B cell (primary cell): ENCODE data around the gene CACNB2. TPM values are rescaled to one million over a fixed set of nuclear protein-coding genes. Genes with fewer than 3 reads are reported as not detected.
"Not testable (repeated sequence)": the region's sequence is repeated elsewhere in the genome, so short reads cannot be mapped to it uniquely, and the experiment has no call there.

Experiments
- ATAC-seq: fragments of 200-7000 bp; cut with Tn5 transposase; one replicate; pipeline ENCODE4 v1.10.0; 2021; ENCODE audit warnings: low read depth, mild to moderate bottlenecking, moderate number of reproducible peaks, moderate library complexity
- CTCF ChIA-PET: fragments of 350-600 bp; sonication (Branson Sonifier 250); formaldehyde crosslinking; loops from one replicate; lab custom pipeline; 2021; ENCODE audit warnings: antibody characterized with exemption, inconsistent platforms; lab: Charles Lee
- POLR2A ChIA-PET: fragments of 350-600 bp; sonication (Branson Sonifier 250); formaldehyde crosslinking; loops from one replicate; lab custom pipeline; 2021; ENCODE audit warnings: antibody characterized with exemption; lab: Charles Lee
- DNase-seq: peaks from one replicate; pipeline ENCODE4 v3.0.0; 2013
- H2AFZ ChIP-seq: 2 replicates; pipeline ENCODE4 v1.6.1; 2012; ENCODE audit warnings: mild to moderate bottlenecking, low read depth, low read length; ENCODE audit not compliant: insufficient read depth, poor library complexity, severe bottlenecking
- H3K27ac ChIP-seq, 2 donors: 1 replicate in 1 of 2; 2 replicates in 1 of 2; pipeline ENCODE4 v1.5.1; 2012 to 2013; ENCODE audit warnings: low read length in 2 of 2, mild to moderate bottlenecking in 2 of 2, moderate library complexity in 1 of 2
- H3K27me3 ChIP-seq, 4 experiments: fragments of 200-600 bp in 1 of 4; sonication (generic) in 1 of 4; replicated peaks in 1 of 4; 1 replicate in 2 of 4; 2 replicates in 2 of 4; pipeline versions ENCODE4 v1.6.1 to v1.7.0; 2013 to 2016; ENCODE audit warnings: low read length in 3 of 4, mild to moderate bottlenecking in 2 of 4, mixed read lengths in 1 of 4, moderate library complexity in 1 of 4; ENCODE audit not compliant: insufficient read depth in 4 of 4, control insufficient read depth in 3 of 4; ENCODE audit errors: control extremely low read depth in 1 of 4
- H3K36me3 ChIP-seq, 2 experiments: replicated peaks in 1 of 2; 1 replicate in 1 of 2; 2 replicates in 1 of 2; pipeline versions ENCODE4 v1.6.1 to v1.7.1; 2013; ENCODE audit warnings: low read length in 1 of 2; ENCODE audit not compliant: insufficient read depth in 2 of 2, control insufficient read depth in 1 of 2; ENCODE audit errors: control extremely low read depth in 1 of 2, extremely low read depth in 1 of 2
- H3K4me1 ChIP-seq, 2 donors: fragments of 200-600 bp in 1 of 2; sonication (generic) in 1 of 2; 1 replicate in 1 of 2; 2 replicates in 1 of 2; pipeline versions ENCODE4 v1.5.1 to v1.6.1; 2013 to 2017; ENCODE audit warnings: low read length in 2 of 2; ENCODE audit not compliant: control insufficient read depth in 2 of 2, insufficient read depth in 2 of 2
- H3K4me2 ChIP-seq: replicated peaks from 2 replicates; pipeline ENCODE3; 2012; ENCODE audit warnings: mild to moderate bottlenecking, low read depth, low read length; ENCODE audit not compliant: poor library complexity, severe bottlenecking
- H3K4me3 ChIP-seq, 5 experiments: fragments of 200-600 bp in 1 of 5; sonication (generic) in 1 of 5; 1 replicate in 3 of 5; 2 replicates in 2 of 5; pipeline versions ENCODE4 v1.5.1 to v1.7.0; 2011 to 2016; ENCODE audit warnings: low read length in 4 of 5, mild to moderate bottlenecking in 4 of 5, low read depth in 2 of 5, control low read depth in 1 of 5, moderate library complexity in 1 of 5; ENCODE audit not compliant: insufficient read depth in 1 of 5; ENCODE audit errors: control extremely low read depth in 1 of 5, extremely low read depth in 1 of 5
- H3K79me2 ChIP-seq: fragments of 200-600 bp; sonication (generic); one replicate; pipeline ENCODE4 v1.6.0; 2016; ENCODE audit warnings: low read length; ENCODE audit not compliant: control insufficient read depth, insufficient read depth
- H3K9ac ChIP-seq: fragments of 200-600 bp; sonication (generic); 2 replicates; pipeline ENCODE4 v1.6.1; 2017; ENCODE audit warnings: mild to moderate bottlenecking, low read length, moderate library complexity
- H3K9me3 ChIP-seq, 3 donors: one replicate each; pipeline versions ENCODE4 v1.6.1 to v1.7.1; 2013; ENCODE audit warnings: low read length in 2 of 3; ENCODE audit not compliant: control insufficient read depth in 2 of 3, insufficient read depth in 1 of 3; ENCODE audit errors: control extremely low read depth in 1 of 3
- H4K20me1 ChIP-seq: 2 replicates; pipeline ENCODE4 v1.6.0; 2012; ENCODE audit warnings: mild to moderate bottlenecking, low read length; ENCODE audit not compliant: insufficient read depth, control insufficient read depth, poor library complexity, severe bottlenecking
- H3K27ac Mint-ChIP-seq: one replicate; pipeline ENCODE4 v1.8.0; 2021; ENCODE audit warnings: mixed read lengths
- H3K27me3 Mint-ChIP-seq: one replicate; pipeline ENCODE4 v1.8.0; 2021; ENCODE audit warnings: mixed read lengths
- H3K4me1 Mint-ChIP-seq: one replicate; pipeline ENCODE4 v1.8.0; 2021; ENCODE audit warnings: mixed read lengths
- H3K4me3 Mint-ChIP-seq: one replicate; pipeline ENCODE4 v1.8.0; 2021; ENCODE audit warnings: mixed read lengths
- H3K9me3 Mint-ChIP-seq: one replicate; pipeline ENCODE4 v1.8.0; 2022; ENCODE audit warnings: mixed read lengths; ENCODE audit not compliant: insufficient read depth
- EZH2 ChIP-seq: IDR thresholded peaks from 2 replicates; pipeline ENCODE4 v1.6.1; 2012; ENCODE audit warnings: borderline replicate concordance, low read depth, mild to moderate bottlenecking, moderate library complexity, low read length; ENCODE audit not compliant: insufficient read depth, poor library complexity, severe bottlenecking
- WGBS: methylation state at CpG from one replicate; pipeline ENCODE4 v1.1.5; 2013; ENCODE audit warnings: missing lambda C conversion rate; ENCODE audit not compliant: insufficient coverage; 5-methylcytosine and 5-hydroxymethylcytosine counted together
- intact Hi-C: fragments of 100-400 bp; cut with micrococcal nuclease; formaldehyde crosslinking; loops from one replicate; pipeline ENCODE4 v1.10.0; 2022
- polyA plus RNA-seq: library from polyadenylated mRNA; depleted of rRNA; stranded (reverse); fragments of >200 nt; gene quantifications from 2 replicates; pipeline ENCODE4 v1.2.3, GENCODE V29; 2012
- total RNA-seq, 2 donors: library from RNA; stranded (reverse); fragments of 120-200 nt in 1 of 2; gene quantifications; 1 replicate in 1 of 2; 2 replicates in 1 of 2; pipeline versions ENCODE4 v1.2.3 to v1.2.4, GENCODE V29; 2013 to 2022
- TF ChIP-seq, protein P1 (sequence below): fragments of 200-600 bp; IDR thresholded peaks from one replicate; pipeline ENCODE4 v1.8.0; 2022; ENCODE audit warnings: antibody characterized with exemption, mild to moderate bottlenecking

The CACNB2 gene
- total and polyA plus RNA-seq, 2 donors (not counting 1 experiment from before 2014, with no cell fraction given), result not detected

DNA sequence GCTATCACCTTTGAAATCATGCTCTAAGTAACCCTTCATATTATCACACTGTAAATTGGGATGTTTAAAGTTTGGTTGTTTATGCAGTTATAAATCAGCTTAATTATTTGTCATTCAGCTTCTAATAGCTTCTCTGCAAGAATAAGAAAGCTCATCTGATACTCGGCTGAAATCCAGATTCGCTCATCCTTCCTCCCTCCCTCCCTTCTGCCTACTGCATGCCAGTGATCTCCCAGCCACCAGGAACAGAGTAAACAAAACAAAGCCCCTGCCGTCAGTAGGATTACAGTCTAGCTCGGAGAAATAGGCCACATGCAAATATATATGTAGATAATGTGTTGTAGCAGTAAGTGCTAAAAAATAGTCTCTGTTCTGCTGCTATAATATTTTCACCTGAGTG, 299.4 kb downstream of the CACNB2 start:
- DNase-seq (no peak), ATAC-seq (no peak)
- peaks cover 0 to 4% (median 0%) of the 10 kb centered on the region in 3 donors for H3K9me3 ChIP-seq
- Mint-ChIP-seq H3K4me1 (no peaks in the 10 kb centered on the region), H3K9me3 (no peaks in the 10 kb centered on the region), H3K27me3 (no peaks in the 10 kb centered on the region), H3K4me3 (no peak overlapping the region), H3K27ac (no peak overlapping the region)
- no peak overlapping the region for H3K4me3 ChIP-seq
- TF ChIP-seq, protein P1, sequence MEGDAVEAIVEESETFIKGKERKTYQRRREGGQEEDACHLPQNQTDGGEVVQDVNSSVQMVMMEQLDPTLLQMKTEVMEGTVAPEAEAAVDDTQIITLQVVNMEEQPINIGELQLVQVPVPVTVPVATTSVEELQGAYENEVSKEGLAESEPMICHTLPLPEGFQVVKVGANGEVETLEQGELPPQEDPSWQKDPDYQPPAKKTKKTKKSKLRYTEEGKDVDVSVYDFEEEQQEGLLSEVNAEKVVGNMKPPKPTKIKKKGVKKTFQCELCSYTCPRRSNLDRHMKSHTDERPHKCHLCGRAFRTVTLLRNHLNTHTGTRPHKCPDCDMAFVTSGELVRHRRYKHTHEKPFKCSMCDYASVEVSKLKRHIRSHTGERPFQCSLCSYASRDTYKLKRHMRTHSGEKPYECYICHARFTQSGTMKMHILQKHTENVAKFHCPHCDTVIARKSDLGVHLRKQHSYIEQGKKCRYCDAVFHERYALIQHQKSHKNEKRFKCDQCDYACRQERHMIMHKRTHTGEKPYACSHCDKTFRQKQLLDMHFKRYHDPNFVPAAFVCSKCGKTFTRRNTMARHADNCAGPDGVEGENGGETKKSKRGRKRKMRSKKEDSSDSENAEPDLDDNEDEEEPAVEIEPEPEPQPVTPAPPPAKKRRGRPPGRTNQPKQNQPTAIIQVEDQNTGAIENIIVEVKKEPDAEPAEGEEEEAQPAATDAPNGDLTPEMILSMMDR, result no peak
- TF ChIP-seq EZH2, result no peak
- H3K9ac ChIP-seq, result no peak overlapping the region
- no peaks in the 10 kb centered on the region for H3K27me3 ChIP-seq
- H3K4me1 ChIP-seq, result no peaks in the 10 kb centered on the region
- WGBS, result 100% methylated on average over 2 of the region's 4 CpGs
- CTCF ChIA-PET, result no interaction called here
- H2AFZ ChIP-seq, result no peak overlapping the region
- no peaks in the 10 kb centered on the region for H3K36me3 ChIP-seq
- H3K79me2 ChIP-seq, result no peaks in the 10 kb centered on the region
- H4K20me1 ChIP-seq, result no peaks in the 10 kb centered on the region
- no peak overlapping the region for H3K4me2 ChIP-seq
- intact Hi-C loops, result no loop called here
- POLR2A ChIA-PET, result no interaction called here
- H3K27ac ChIP-seq, result no peak overlapping the region

DNA sequence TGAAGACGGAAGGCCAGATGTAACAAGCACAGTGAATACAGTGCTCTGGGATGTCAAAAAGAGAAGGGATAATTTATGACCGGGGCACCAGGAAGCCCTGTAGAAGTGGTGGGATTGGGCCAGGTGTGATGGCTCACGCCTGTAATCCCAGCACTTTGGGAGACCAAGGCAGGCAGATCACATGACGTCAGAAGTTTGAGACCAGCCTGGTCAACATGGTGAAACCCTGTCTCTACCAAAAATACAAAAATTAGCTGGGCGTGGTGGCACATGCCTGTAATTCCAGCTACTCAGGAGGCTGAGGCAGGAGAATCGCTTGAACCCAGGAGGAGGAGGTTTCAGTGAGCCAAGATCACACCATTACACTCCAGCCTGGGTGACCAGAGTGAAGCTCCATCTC, 305.4 kb downstream of the CACNB2 start:
- H3K4me3 Mint-ChIP-seq, POLR2A ChIA-PET, H3K4me1 Mint-ChIP-seq, H3K36me3 ChIP-seq, H3K27ac Mint-ChIP-seq, H3K4me2 ChIP-seq, H3K27me3 Mint-ChIP-seq, H3K9me3 Mint-ChIP-seq, H3K27me3 ChIP-seq, H3K79me2 ChIP-seq, H3K9ac ChIP-seq, DNase-seq, H2AFZ ChIP-seq, H4K20me1 ChIP-seq, H3K4me3 ChIP-seq, CTCF ChIA-PET, H3K27ac ChIP-seq, H3K4me1 ChIP-seq, H3K9me3 ChIP-seq, intact Hi-C loops, ATAC-seq: not testable (repeated sequence)
- WGBS, result 86% methylated on average over 5 of the region's 6 CpGs
